GM23338 (cell line): ENCODE results near the gene KDM6B. TPM values are rescaled to one million over a fixed set of nuclear protein-coding genes. Genes with fewer than 3 reads are reported as not detected.
"Not testable (repeated sequence)": the region's sequence is repeated elsewhere in the genome, so short reads cannot be mapped to it uniquely, and the experiment has no call there.

ENCODE experiments used
- ATAC-seq: fragments of 200-7000 bp; cut with Tn5 transposase; 3 replicates; pipeline ENCODE4 v1.9.1; 2020
- DNase-seq: peaks from one replicate; pipeline ENCODE4 v3.0.0-alpha.2; 2015; ENCODE audit warnings: low spot score
- H2AFZ ChIP-seq: fragments of 200-600 bp; sonication (generic); 2 replicates; pipeline ENCODE4 v1.8.0; 2016; ENCODE audit warnings: antibody characterized with exemption, mild to moderate bottlenecking, moderate library complexity
- H3F3A ChIP-seq: fragments of 200-600 bp; sonication (generic); replicated peaks from 2 replicates; pipeline ENCODE4 v1.8.0; 2017; ENCODE audit warnings: antibody characterized with exemption, mixed run types, low read depth
- H3K27ac ChIP-seq: fragments of 200-600 bp; sonication (generic); 2 replicates; pipeline ENCODE4 v1.6.1; 2016; ENCODE audit warnings: low read depth
- H3K27me3 ChIP-seq: fragments of 200-600 bp; sonication (generic); 2 replicates; pipeline ENCODE4 v1.8.0; 2016; ENCODE audit warnings: mild to moderate bottlenecking, mixed run types, moderate library complexity; ENCODE audit not compliant: insufficient read depth
- H3K36me3 ChIP-seq: fragments of 200-600 bp; sonication (generic); 2 replicates; pipeline ENCODE4 v1.8.0; 2016; ENCODE audit warnings: mild to moderate bottlenecking; ENCODE audit not compliant: insufficient read depth
- H3K4me1 ChIP-seq: fragments of 200-600 bp; sonication (generic); 2 replicates; pipeline ENCODE4 v1.8.0; 2016; ENCODE audit warnings: mild to moderate bottlenecking, moderate library complexity; ENCODE audit not compliant: insufficient read depth
- H3K4me2 ChIP-seq: fragments of 200-600 bp; sonication (generic); 2 replicates; pipeline ENCODE4 v1.7.1; 2017; ENCODE audit warnings: mixed run types
- H3K4me3 ChIP-seq: fragments of 200-600 bp; sonication (generic); 2 replicates; pipeline ENCODE4 v1.6.1; 2016; ENCODE audit warnings: mixed run types
- H3K79me2 ChIP-seq: fragments of 200-600 bp; sonication (generic); replicated peaks from 2 replicates; pipeline ENCODE4 v1.8.0; 2017; ENCODE audit warnings: mild to moderate bottlenecking; ENCODE audit not compliant: insufficient read depth
- H3K9me2 ChIP-seq: fragments of 200-600 bp; sonication (generic); 2 replicates; pipeline ENCODE4 v1.8.0; 2017; ENCODE audit not compliant: insufficient read depth
- H4K20me1 ChIP-seq: fragments of 200-600 bp; sonication (generic); replicated peaks from 2 replicates; pipeline ENCODE4 v1.8.0; 2017; ENCODE audit warnings: mild to moderate bottlenecking; ENCODE audit not compliant: insufficient read depth
- H3K27ac Mint-ChIP-seq: 2 replicates; pipeline ENCODE4 v1.8.0; 2020; ENCODE audit warnings: inconsistent platforms, mild to moderate bottlenecking, moderate library complexity, mixed read lengths
- H3K27me3 Mint-ChIP-seq: 3 replicates; pipeline ENCODE4 v1.8.0; 2022; ENCODE audit warnings: low read depth, mild to moderate bottlenecking, moderate library complexity, mixed read lengths, inconsistent platforms; ENCODE audit not compliant: insufficient read depth, poor library complexity
- H3K36me3 Mint-ChIP-seq: 3 replicates; pipeline ENCODE4 v1.8.0; 2021; ENCODE audit warnings: low read depth, mild to moderate bottlenecking, inconsistent platforms, moderate library complexity, mixed read lengths
- H3K4me1 Mint-ChIP-seq: 3 replicates; pipeline ENCODE4 v1.8.0; 2020; ENCODE audit warnings: mild to moderate bottlenecking, inconsistent platforms, mixed read lengths
- H3K4me3 Mint-ChIP-seq: 3 replicates; pipeline ENCODE4 v1.8.0; 2021; ENCODE audit warnings: moderate library complexity, mild to moderate bottlenecking, inconsistent platforms, mixed read lengths
- H3K9me3 Mint-ChIP-seq: 3 replicates; pipeline ENCODE4 v1.8.0; 2020; ENCODE audit warnings: moderate library complexity, mild to moderate bottlenecking, inconsistent platforms, mixed read lengths
- CREB1 ChIP-seq: fragments of 250-450 bp; sonication (Bioruptor Pico); IDR thresholded peaks from 2 replicates; pipeline ENCODE4 v1.5.0; 2020; ENCODE audit warnings: low read depth, mild to moderate bottlenecking, moderate library complexity
- EZH2 ChIP-seq: fragments of 200-600 bp; sonication (generic); IDR thresholded peaks from one replicate; pipeline ENCODE4 v1.8.0; 2017; ENCODE audit warnings: antibody characterized with exemption, mild to moderate bottlenecking, low read depth; ENCODE audit not compliant: unreplicated experiment
- EZH2phosphoT487 ChIP-seq: fragments of 200-600 bp; sonication (generic); IDR thresholded peaks from one replicate; pipeline ENCODE4 v1.8.1; 2018; ENCODE audit warnings: antibody characterized with exemption; ENCODE audit not compliant: unreplicated experiment
- POLR2AphosphoS5 ChIP-seq: IDR thresholded peaks from 2 replicates; pipeline ENCODE4 v1.6.1; 2016; ENCODE audit warnings: antibody characterized with exemption, low read depth
- STAT1 ChIP-seq: IDR thresholded peaks from one replicate; pipeline ENCODE4 v1.6.1; 2016; ENCODE audit warnings: antibody characterized with exemption; ENCODE audit not compliant: unreplicated experiment
- ZNF462 ChIP-seq: fragments of 250-450 bp; sonication (Bioruptor Pico); IDR thresholded peaks from 2 replicates; pipeline ENCODE4 v1.5.0; 2020; ENCODE audit warnings: mild to moderate bottlenecking, moderate library complexity
- polyA plus RNA-seq: library from polyadenylated mRNA; unstranded; fragments of >200 nt; fragmentation: Nextera tagmentation; extraction: Ambion mirVana; gene quantifications from 2 replicates; pipeline ENCODE4 v1.2.1, GENCODE V29; 2016
- total RNA-seq: library from RNA; depleted of rRNA; stranded (reverse); fragments of >200 nt; shearing (Covaris generic); gene quantifications from 2 replicates; pipeline ENCODE4 v1.2.3, GENCODE V29; 2014
- TF ChIP-seq, protein P1 (sequence below), 2 experiments: fragments of 200-600 bp in 1 of 2; sonication (generic) in 1 of 2; conservative IDR thresholded peaks; 2 replicates each; pipeline versions ENCODE4 v1.5.1 to v1.6.1; 2016 to 2017; ENCODE audit warnings: antibody characterized with exemption in 2 of 2, low read depth in 2 of 2, mild to moderate bottlenecking in 2 of 2, moderate library complexity in 1 of 2

The KDM6B gene
- total and polyA plus RNA-seq, 2 experiments from 2014 or later = 1.1 to 1.4 TPM

DNA sequence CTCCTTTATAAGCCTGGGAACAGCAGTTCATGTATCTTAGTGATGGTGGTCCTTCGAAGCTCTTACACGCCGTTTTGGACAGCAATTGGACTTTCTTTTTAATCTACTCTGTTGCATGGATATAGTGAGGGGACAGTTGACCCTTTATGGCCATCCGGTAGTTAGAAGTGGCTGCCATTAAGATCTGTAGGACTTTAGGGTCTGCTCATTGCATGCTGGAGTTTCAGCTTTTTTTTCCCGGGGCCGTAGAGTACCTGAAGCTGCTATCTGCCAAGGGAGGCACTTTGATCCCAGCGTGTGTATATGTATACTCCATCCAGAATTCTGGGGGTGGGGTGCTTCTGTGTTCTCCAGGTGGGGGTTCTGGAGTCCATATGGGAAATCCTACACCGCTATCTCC, 25.0 kb downstream of the KDM6B start (continued):
- TF ChIP-seq, protein P1, sequence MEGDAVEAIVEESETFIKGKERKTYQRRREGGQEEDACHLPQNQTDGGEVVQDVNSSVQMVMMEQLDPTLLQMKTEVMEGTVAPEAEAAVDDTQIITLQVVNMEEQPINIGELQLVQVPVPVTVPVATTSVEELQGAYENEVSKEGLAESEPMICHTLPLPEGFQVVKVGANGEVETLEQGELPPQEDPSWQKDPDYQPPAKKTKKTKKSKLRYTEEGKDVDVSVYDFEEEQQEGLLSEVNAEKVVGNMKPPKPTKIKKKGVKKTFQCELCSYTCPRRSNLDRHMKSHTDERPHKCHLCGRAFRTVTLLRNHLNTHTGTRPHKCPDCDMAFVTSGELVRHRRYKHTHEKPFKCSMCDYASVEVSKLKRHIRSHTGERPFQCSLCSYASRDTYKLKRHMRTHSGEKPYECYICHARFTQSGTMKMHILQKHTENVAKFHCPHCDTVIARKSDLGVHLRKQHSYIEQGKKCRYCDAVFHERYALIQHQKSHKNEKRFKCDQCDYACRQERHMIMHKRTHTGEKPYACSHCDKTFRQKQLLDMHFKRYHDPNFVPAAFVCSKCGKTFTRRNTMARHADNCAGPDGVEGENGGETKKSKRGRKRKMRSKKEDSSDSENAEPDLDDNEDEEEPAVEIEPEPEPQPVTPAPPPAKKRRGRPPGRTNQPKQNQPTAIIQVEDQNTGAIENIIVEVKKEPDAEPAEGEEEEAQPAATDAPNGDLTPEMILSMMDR (conservative IDR thresholded peaks at IDR 0.05; ENCODE audit: low read depth in 2 of 2) = no peak
- no peak for TF ChIP-seq EZH2phosphoT487
- no peak for TF ChIP-seq EZH2
- TF ChIP-seq POLR2AphosphoS5 = no peak
- no peak for TF ChIP-seq STAT1
- no peak for TF ChIP-seq ZNF462 (CRISPR knock-in tag)

DNA sequence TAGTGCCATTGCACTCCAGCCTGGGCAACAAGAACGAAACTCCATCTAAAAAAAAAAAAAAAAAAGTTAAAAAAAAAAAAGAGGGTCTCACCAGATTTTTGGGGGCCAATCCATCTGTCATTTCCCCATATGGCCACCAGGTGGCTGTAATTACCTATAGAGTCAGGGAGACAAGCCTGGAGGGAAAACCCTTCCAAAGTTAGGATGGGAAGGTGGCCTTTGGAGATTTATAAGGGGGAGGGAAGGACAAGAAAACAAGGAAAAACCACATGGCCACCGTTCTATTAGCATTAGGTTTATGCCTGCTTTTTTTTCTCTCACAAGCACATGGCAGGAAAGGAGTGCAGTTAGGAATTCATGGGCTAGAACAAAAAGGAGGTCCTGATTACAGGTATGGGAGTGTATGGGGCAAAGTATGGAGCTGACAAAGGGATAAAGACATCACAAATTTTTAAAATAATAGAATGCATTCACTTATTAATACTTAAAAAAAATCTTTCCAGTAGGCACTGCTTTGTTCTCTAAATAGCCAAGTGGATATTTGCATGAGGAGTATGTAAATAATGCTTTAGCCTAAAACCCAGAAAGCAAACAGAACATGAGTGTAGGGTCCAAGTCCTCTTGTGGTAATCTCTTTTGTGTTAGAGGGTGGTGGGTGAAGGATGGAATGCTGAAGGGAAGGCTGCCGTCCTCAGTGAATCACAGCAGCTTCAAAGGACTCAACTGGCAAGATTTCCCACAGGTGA, 28.8 kb downstream of the KDM6B start:
- H3K4me1 Mint-ChIP-seq = peaks cover 12% of the 10 kb centered on the region
- Histone ChIP-seq H3K27ac (no peak overlapping the region), H3K4me1 (peaks cover 10% of the 10 kb centered on the region), H3F3A (0 out of 2 replicates have a peak, but pooled peaks cover 3% of the 10 kb centered on the region), H3K27me3 (no peaks in the 10 kb centered on the region), H3K4me3 (no peak overlapping the region), H2AFZ (no peak overlapping the region), H3K79me2 (peaks cover 7% of the 10 kb centered on the region), H3K9me2 (no peaks in the 10 kb centered on the region), H3K36me3 (no peaks in the 10 kb centered on the region), H4K20me1 (peaks cover 10% of the 10 kb centered on the region), H3K4me2 (no peak overlapping the region)
- no peaks in the 10 kb centered on the region; the same call in 2 of the 3 replicates for H3K9me3 Mint-ChIP-seq
- H3K36me3 Mint-ChIP-seq = peaks cover 9% of the 10 kb centered on the region
- peak; percentile 91 for DNase-seq
- no peak overlapping the region; the same call in 2 of the 3 replicates for H3K4me3 Mint-ChIP-seq
- peaks cover 1% of the 10 kb centered on the region for H3K27me3 Mint-ChIP-seq
- peak; percentile 11; the same call in 1 of the 3 replicates for ATAC-seq
- no peak overlapping the region for H3K27ac Mint-ChIP-seq
- TF ChIP-seq, protein P1 (conservative IDR thresholded peaks at IDR 0.05; ENCODE audit: low read depth in 2 of 2) = peak; percentile 79 to 84
- TF ChIP-seq CREB1 = no peak

DNA sequence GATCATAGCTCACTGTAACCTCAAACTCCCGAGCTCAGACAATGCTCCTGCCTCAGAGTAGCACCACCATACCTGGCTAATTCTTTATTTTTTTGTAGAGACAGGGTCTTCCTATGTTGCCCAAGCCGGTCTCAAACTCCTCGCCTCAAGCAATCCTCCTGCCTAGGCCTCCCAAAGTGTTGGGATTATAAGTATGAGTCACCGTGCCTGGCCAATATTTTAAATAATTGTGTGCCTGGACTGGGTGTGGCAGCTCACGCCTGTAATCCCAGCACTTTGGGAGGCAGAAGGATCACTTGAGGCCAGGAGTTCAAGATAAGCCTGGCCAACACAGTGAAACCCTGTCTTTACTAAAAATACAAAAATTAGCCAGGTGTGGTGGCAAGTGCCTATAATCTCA, 30.4 kb downstream of the KDM6B start:
- not testable (repeated sequence) for H3K4me1 Mint-ChIP-seq, H3K9me2 ChIP-seq, H3K27ac Mint-ChIP-seq, H3K4me3 Mint-ChIP-seq, H3K4me2 ChIP-seq, H3K79me2 ChIP-seq, H3F3A ChIP-seq, ATAC-seq, H3K9me3 Mint-ChIP-seq, DNase-seq, H3K27me3 Mint-ChIP-seq, H4K20me1 ChIP-seq, H3K36me3 Mint-ChIP-seq, H3K4me1 ChIP-seq, H2AFZ ChIP-seq, H3K27me3 ChIP-seq, H3K4me3 ChIP-seq, H3K36me3 ChIP-seq, H3K27ac ChIP-seq
